Type B pancreatic cell (in vitro differentiated cells): ENCODE measurements around the gene GPN2. TPM values are rescaled to one million over a fixed set of nuclear protein-coding genes. Genes with fewer than 3 reads are reported as not detected.

Source experiments
- DNase-seq: peaks from one replicate; pipeline ENCODE4 v3.0.0; 2021; ENCODE audit warnings: mixed read lengths; ENCODE audit not compliant: unreplicated experiment; ENCODE audit errors: extremely low spot score
- H3K27ac Mint-ChIP-seq: 2 replicates; pipeline ENCODE4 v1.8.0; 2021; ENCODE audit warnings: mild to moderate bottlenecking, mixed read lengths
- H3K27me3 Mint-ChIP-seq: 2 replicates; pipeline ENCODE4 v1.8.0; 2021; ENCODE audit warnings: mixed read lengths
- H3K36me3 Mint-ChIP-seq: 2 replicates; pipeline ENCODE4 v1.8.0; 2021; ENCODE audit warnings: mixed read lengths
- H3K4me1 Mint-ChIP-seq: one replicate; pipeline ENCODE4 v1.8.0; 2021; ENCODE audit warnings: mixed read lengths; ENCODE audit not compliant: unreplicated experiment
- H3K4me3 Mint-ChIP-seq: 2 replicates; pipeline ENCODE4 v1.8.0; 2021; ENCODE audit warnings: mild to moderate bottlenecking, mixed read lengths
- H3K9me3 Mint-ChIP-seq: 2 replicates; pipeline ENCODE4 v1.8.0; 2021; ENCODE audit warnings: mixed read lengths
- CTCF ChIP-seq: fragments of 200-600 bp; sonication (generic); conservative IDR thresholded peaks from 2 replicates; pipeline ENCODE4 v1.5.0; 2021; ENCODE audit warnings: antibody characterized with exemption, mild to moderate bottlenecking
- total RNA-seq: library from RNA; stranded (reverse); gene quantifications from 2 replicates; pipeline ENCODE4 v1.2.1, GENCODE V29; 2021; ENCODE audit warnings: low replicate concordance

Gene GPN2
- total RNA-seq, 1 donor from 2014 or later, result 28.7 TPM

- Mint-ChIP-seq H3K4me1 (peaks cover 17% of the 10 kb centered on the region), H3K27me3 (no peaks in the 10 kb centered on the region), H3K4me3 (peak overlapping the region; percentile 92), H3K27ac (peak overlapping the region; percentile 96), H3K36me3 (no peaks in the 10 kb centered on the region), H3K9me3 (no peaks in the 10 kb centered on the region)
- peak; percentile 98 for DNase-seq
- peak; percentile 14 for TF ChIP-seq CTCF
Measured at GRCh38 chr1:26864610-26865480, 25.2 kb downstream of the GPN2 start.

- TF ChIP-seq CTCF, result no peak
- no peak for DNase-seq
- Mint-ChIP-seq H3K9me3 (no peaks in the 10 kb centered on the region), H3K27ac (peak overlapping the region; percentile 90), H3K4me3 (peak overlapping the region; percentile 92), H3K36me3 (no peaks in the 10 kb centered on the region), H3K27me3 (no peaks in the 10 kb centered on the region), H3K4me1 (peaks cover 17% of the 10 kb centered on the region)
Measured at GRCh38 chr1:26863685-26864077, 26.4 kb downstream of the GPN2 start.

DNA sequence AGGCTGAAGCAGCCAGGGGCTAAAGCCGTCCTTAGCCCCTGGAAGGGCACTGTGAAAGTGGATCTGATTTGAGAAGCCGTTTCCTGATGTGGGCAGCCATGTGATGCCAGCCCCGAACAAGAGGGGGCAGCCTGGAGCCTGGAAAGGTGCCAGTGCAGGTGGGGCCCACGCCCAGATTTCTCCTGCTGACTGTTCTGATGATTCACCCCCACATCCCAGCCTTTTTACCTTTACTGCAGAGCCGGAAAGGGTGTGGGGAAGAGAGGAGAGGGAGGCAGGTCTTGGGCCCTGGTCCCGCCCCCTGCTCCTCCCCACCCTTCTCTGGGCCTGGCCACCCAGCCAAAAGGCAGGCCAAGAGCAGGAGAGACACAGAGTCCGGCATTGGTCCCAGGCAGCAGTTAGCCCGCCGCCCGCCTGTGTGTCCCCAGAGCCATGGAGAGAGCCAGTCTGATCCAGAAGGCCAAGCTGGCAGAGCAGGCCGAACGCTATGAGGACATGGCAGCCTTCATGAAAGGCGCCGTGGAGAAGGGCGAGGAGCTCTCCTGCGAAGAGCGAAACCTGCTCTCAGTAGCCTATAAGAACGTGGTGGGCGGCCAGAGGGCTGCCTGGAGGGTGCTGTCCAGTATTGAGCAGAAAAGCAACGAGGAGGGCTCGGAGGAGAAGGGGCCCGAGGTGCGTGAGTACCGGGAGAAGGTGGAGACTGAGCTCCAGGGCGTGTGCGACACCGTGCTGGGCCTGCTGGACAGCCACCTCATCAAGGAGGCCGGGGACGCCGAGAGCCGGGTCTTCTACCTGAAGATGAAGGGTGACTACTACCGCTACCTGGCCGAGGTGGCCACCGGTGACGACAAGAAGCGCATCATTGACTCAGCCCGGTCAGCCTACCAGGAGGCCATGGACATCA, 27.1 kb downstream of the GPN2 start, which contains the start of gene SFN:
SFN (plus strand) TSS at position 369 of the 904 bp plus-strand sequence; CDS start at position 433, 64 bp downstream.
- Mint-ChIP-seq H3K36me3 (no peaks in the 10 kb centered on the region), H3K4me3 (peak within 1 kb of the TSS; percentile 92), H3K9me3 (no peaks in the 10 kb centered on the region), H3K27ac (peak within 1 kb of the TSS; percentile 96), H3K4me1 (peaks cover 19% of the 10 kb centered on the region), H3K27me3 (no peaks in the 10 kb centered on the region)
- peak; percentile 74 for DNase-seq
- peak; percentile 52 for TF ChIP-seq CTCF

- Mint-ChIP-seq H3K36me3 (peaks cover 3% of the 10 kb centered on the region), H3K27ac (peak overlapping the region; percentile 90), H3K4me3 (no peak overlapping the region), H3K9me3 (no peaks in the 10 kb centered on the region), H3K27me3 (no peaks in the 10 kb centered on the region), H3K4me1 (peaks cover 26% of the 10 kb centered on the region)
- TF ChIP-seq CTCF, result no peak
- DNase-seq, result no peak
Measured at GRCh38 chr1:26861889-26862378, 28.1 kb downstream of the GPN2 start.

DNA sequence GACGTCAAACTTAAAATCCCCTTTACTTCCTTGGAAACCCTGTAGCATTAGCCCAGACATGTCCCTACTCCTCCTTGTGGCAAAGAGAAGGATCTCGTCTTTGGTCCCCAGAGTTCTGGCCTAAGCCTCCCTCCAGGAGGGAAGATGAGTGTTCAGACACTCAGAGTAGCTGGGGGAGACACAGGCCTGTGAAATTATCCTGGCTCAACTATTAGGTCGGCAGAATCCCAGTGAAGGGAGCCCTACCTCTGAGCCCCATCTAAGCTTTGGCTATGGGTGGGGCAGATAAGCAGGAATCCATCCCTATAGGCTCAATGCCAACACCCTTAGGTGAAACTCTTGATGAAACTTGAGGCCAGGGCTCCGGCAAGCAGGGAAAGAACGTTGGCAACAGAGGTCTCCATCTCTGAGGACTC, 28.8 kb downstream of the GPN2 start:
- TF ChIP-seq CTCF, result peak; percentile 39
- Mint-ChIP-seq H3K27me3 (no peaks in the 10 kb centered on the region), H3K27ac (peak overlapping the region; percentile 90), H3K4me3 (peak overlapping the region; percentile 66), H3K4me1 (peaks cover 27% of the 10 kb centered on the region), H3K9me3 (no peaks in the 10 kb centered on the region), H3K36me3 (peaks cover 5% of the 10 kb centered on the region)
- DNase-seq, result no peak
